RWPE1 (cell line): ENCODE data around the gene HS1BP3.

ENCODE experiments used
- CTCF ChIA-PET: fragments of 350-600 bp; sonication (Branson Sonifier 250); formaldehyde crosslinking; extraction: SDS; loops from one replicate; lab custom pipeline; 2021; lab: Yijun Ruan, JAX
- POLR2A ChIA-PET: fragments of 400-600 bp; formaldehyde crosslinking; extraction: SDS; loops from one replicate; lab custom pipeline; 2020; ENCODE audit warnings: antibody characterized with exemption; ENCODE audit not compliant: low non-redundant PET; lab: Yijun Ruan, JAX
- DNase-seq: peaks from one replicate; pipeline ENCODE4 v3.0.0; 2012; ENCODE audit warnings: low spot score
- H3K27ac ChIP-seq: fragments of 450-650 bp; 2 replicates; pipeline ENCODE4 v1.5.1; 2017
- CTCF ChIP-seq: fragments of 450-650 bp; conservative IDR thresholded peaks from 2 replicates; pipeline ENCODE4 v1.5.1; 2017; ENCODE audit warnings: low read depth, mild to moderate bottlenecking

HS1BP3 gene

GRCh38 chr2:20620271-20620681 is 30.6 kb downstream of the HS1BP3 start:
- ChIA-PET POLR2A (no interaction called here), CTCF (interaction anchor here (0.8 kb wide), 1 partner anchor 14 kb away, joined by 3 read pairs; no protein-coding TSS in a partner anchor)

GRCh38 chr2:20619624-20620024 is 31.3 kb downstream of the HS1BP3 start:
- ChIA-PET POLR2A (no interaction called here), CTCF (no interaction called here)
- TF ChIP-seq CTCF, result no peak
- DNase-seq, result no peak
- H3K27ac ChIP-seq, result no peak overlapping the region; the same call in 1 of the 2 replicates

More at GRCh38 chr2:20620271-20620681, 30.6 kb downstream of the HS1BP3 start:
- no peak for TF ChIP-seq CTCF
- H3K27ac ChIP-seq, result peak overlapping the region; percentile 38
- DNase-seq, result no peak

- TF ChIP-seq CTCF, result no peak
- DNase-seq, result no peak
- POLR2A ChIA-PET, result no interaction called here
- H3K27ac ChIP-seq, result peak overlapping the region; percentile 75
- CTCF ChIA-PET, result interaction anchor here (0.6 kb wide), 1 partner anchor 17 kb away, joined by 3 read pairs; no protein-coding TSS in a partner anchor
Observed at GRCh38 chr2:20618886-20619521, 31.9 kb downstream of the HS1BP3 start.

GRCh38 chr2:20618468-20618885 is 32.4 kb downstream of the HS1BP3 start:
- CTCF ChIA-PET, result interaction anchor here (0.6 to 1.2 kb wide), 3 partner anchors 12 to 41 kb away, joined by 3 to 4 read pairs (median 4); no protein-coding TSS in a partner anchor
- POLR2A ChIA-PET, result no interaction called here
- TF ChIP-seq CTCF, result no peak
- no peak for DNase-seq
- peak overlapping the region; percentile 75 for H3K27ac ChIP-seq

GRCh38 chr2:20617892-20618467 is 32.9 kb downstream of the HS1BP3 start:
- H3K27ac ChIP-seq, result peak overlapping the region; percentile 75
- CTCF ChIA-PET, result interaction anchor here (0.6 to 1.2 kb wide), 4 partner anchors 12 to 160 kb away, joined by 3 to 6 read pairs (median 4); no protein-coding TSS in a partner anchor
- TF ChIP-seq CTCF, result 0 out of 2 replicates have a peak, but pooled peaks have one; percentile 16
- peak; percentile 86 for DNase-seq
- POLR2A ChIA-PET, result no interaction called here

GRCh38 chr2:20617081-20617575 is 33.8 kb downstream of the HS1BP3 start:
- peak overlapping the region; percentile 75 for H3K27ac ChIP-seq
- no peak for DNase-seq
- ChIA-PET POLR2A (interaction anchor here (2.2 kb wide), 1 partner anchor 170 kb away, joined by 5 read pairs; the partner anchor contains the start of gene RHOB), CTCF (interaction anchor here (1.0 to 1.2 kb wide), 3 partner anchors 11 to 39 kb away, joined by 3 to 4 read pairs (median 4); no protein-coding TSS in a partner anchor)
- TF ChIP-seq CTCF, result no peak
